Measurements from ENCODE around the gene CFI.

CFI gene

GRCh38 chr4:109801895-109802319 lies at the start of gene CFI:
Gene CFI (minus strand): TSS chr4:109801999. CDS start chr4:109801971, 28 bp downstream.
- no peak for DNase-seq

DNA sequence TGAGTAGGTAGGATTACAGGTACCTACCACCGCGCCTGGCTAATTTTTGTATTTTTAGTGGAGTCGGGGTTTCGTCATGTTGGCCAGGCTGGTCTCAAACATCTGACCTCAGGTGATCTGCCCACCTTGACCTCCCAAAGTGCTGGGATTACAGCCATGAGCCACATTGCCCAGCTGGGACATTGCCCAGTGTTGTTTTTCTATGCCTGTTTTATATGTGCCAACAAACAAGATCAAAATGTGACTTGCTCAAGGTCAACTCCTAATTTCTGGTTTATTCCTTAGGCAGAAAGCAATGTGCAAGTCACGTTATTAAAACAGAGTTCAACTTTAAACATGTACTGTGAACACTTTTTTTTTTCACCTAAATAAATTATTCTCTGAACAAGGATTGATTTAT lies 48.8 kb upstream of the CFI start:
- no peak for DNase-seq

GRCh38 chr4:109848501-109848900 lies 46.7 kb upstream of the CFI start:
- DNase-seq = no peak

DNA sequence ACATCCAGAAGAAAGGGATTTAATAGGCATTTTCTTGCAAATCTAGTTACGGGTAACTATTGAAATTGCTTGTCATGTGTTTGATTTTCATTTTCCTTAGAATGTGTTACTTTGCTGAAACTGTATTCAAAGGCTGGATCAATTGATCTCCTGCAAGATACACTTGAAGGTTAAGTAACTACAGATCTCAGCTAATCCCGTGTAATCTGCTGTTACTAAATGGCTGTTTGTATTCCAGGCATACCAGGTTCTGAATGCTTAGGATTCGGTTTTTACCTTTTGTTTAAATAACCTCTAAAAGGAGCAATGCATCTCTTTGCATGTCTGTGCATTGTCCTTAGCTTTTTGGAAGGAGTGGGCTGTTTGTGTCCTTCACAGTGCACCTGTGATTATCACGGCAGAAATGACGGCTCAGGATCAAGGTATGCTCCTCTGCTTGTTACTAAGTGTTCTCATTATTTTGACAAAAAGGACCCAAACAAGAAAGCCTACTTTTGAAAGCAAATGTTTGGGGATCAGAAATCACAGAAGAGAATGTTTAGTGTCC lies 46.2 kb upstream of the CFI start, which contains the start of gene LRIT3:
Gene LRIT3 (plus strand): TSS at position 212 of the 547 bp plus-strand sequence. CDS start 95 bp downstream, at position 307.
- DNase-seq = no peak

- DNase-seq = no peak
Observed at GRCh38 chr4:109846395-109847098, 44.7 kb upstream of the CFI start.

DNA sequence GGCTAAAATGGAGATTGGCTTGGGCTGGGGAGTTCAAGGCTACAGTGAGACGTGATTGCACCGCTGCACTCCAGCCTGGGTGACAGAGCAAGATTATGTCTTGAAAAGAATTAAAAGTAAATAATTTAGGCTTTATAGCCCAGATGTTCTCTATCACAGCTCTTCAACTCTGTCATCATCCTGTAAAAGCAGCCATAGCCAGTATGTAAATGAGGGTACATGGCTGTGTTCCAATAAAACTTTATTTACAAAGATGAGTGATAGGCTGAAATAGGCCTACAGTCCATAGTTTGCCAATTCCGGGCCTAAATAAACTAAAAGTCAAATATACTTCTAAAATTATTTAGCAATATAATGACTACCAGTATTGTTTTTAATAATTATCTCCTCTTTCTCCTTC lies 35.2 kb upstream of the CFI start:
- DNase-seq = no peak

- no peak for DNase-seq
Observed at GRCh38 chr4:109833756-109834155, 32.0 kb upstream of the CFI start.

DNA sequence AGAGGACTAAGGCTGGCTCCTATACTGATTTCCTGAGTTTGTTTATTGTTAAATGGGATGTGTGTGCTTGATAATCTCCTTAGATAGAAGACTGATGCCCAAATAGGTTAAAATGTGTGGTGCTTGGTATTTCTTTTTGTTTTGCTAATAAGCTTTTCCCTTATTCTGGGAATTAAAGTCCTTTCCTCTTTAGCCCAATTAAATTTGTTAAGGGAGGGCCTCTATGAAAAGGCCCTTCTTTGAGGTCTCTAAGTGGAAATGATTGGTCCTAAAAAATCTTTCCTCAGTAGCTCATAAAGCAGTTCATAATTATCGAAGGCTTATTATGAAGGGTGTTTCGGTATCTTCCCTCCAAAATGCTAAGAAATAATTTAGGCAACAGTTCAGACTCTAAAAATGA lies 25.9 kb upstream of the CFI start, which contains the start of gene RRH:
Gene RRH (plus strand): TSS at position 301 of the 400 bp plus-strand sequence. CDS start 56 bp downstream, at position 357.
- DNase-seq = no peak

DNA sequence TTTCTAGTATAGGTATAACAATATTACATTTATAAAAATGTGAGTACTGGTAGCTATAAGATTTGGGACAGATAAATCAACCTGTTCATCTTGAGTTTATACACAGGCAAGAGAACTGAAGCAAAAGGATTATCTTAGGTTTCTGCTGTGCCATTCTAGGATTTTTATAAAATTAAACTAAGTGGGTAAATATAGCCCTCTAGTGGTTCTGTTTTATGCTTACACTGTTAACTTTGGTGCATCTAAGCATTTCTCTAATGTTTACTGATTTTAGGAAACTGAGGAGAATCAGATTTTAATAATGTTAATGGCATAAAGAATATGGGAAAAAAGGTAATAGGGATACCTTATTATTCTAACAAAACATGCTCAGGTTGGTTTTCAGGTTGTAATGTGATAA lies 24.9 kb upstream of the CFI start:
- no peak for DNase-seq

DNA sequence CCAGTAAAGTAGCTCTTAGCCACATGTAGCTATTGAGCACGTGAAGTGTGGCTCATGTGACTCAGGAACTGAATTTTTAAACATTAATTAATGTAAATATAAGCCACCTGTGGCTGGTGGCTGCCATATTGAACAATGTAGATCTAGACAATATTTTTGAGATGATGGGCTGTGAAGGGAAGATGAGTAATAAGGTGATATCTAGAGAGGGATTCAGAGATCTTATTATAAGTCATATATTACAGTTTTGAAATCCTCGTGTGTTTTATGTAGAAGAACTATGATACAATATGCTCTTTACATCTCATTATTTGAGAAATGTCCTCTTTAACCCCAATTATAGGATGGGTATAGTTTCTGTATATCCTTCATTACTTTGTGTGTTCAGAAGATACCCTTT lies 19.4 kb upstream of the CFI start:
- DNase-seq = no peak

- DNase-seq = no peak
Observed at GRCh38 chr4:109820563-109820962, 18.8 kb upstream of the CFI start.

DNA sequence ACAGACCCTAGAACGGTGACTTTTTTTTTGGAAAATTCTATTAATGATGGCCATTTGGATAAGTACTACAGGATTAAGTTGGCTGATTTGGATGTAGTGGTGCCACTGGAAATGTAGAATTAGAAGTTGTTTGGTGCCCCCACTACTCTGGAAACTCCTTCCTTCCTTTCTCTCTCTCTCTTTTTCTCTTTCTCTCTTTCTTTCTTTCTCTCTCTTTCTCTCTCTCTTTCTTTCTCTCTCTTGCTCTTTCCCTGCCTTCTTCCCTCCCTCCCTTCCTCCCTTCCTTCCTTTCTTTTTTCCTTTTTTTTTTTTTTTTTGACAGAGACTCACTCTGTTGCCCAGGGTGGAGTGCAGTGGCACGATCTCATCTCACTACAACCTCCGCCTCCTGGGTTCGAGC lies 16.5 kb upstream of the CFI start:
- DNase-seq = no peak

DNA sequence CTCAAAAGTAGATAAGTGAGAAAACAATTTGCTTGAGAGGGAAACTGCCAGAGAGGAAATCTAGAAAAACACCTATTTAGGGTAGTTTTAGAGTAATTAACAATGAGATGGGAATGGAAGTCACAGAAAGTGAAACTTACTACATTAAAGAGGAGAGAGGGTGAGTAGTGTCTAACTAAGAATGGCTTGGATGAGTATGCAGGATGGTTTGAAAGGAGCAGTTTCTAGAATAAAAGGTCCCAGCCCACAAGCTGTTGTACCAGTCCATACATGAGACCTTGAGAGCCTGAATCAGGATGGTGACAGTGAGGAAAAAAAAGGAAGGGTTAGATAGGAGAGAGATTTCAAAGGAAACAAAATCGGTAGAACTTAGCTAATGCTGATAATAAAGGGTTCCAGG lies 15.1 kb upstream of the CFI start:
- DNase-seq = no peak

DNA sequence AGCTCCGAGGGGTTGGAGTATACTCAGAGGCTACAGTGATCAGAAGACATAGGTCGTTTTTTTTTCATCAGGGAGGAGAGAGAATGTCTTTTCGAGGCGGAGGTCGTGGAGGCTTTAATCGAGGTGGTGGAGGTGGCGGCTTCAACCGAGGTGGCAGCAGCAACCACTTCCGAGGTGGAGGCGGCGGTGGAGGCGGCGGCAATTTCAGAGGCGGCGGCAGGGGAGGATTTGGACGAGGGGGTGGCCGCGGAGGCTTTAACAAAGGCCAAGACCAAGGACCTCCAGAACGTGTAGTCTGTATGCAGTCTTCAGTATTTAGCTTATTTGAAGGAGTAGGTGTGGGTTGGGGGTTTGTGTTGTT lies 14.3 kb upstream of the CFI start:
- DNase-seq = no peak

DNA sequence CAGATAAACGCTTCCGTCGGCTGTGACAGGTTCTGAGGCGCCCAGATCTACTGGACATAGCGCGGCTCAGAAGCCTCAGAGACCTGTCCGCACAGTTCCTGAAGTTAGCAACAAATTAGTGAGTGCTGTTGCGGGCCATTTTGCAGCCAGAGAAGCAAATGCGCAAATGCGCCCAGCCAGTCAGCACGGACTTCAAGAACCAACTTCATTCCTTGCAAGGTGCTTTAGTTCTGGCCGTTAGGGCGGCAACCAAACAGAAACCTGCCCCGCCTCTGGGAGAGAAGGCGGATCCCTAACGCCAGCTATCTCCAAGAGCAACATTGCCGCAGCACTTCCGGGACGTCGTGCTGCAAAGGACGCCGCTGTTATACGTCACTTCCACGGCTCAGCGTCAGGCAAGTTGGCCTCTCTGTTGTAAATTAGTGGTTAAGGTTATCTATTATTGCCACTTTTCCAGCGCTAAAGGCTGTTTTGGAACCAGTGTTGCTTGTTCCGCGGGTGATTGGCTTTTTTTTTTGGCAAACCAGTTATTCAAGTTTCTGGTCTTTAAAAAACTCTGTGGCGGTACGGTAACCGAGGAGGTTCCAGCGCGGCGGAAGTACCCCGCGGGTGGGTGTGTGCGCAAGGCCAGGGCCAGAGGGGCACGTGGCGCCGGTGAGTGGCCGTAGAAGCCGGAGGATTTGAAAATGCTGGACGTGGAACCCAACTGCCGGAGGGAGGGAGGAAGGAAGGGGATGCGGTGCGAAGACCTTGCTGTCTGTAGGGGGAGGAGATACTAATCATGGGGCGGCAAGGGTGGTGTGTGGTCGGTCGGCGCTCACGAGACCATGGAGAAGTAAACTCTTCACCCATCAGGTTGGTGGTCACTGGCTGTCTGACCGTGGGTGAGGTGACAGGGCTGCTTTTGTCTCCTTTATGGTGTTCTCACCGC lies 13.6 kb upstream of the CFI start, which contains the start of gene GAR1:
Gene GAR1 (plus strand): TSS at position 612 of the 931 bp plus-strand sequence. CDS start 403 bp downstream, outside the sequence.
- DNase-seq = peak; percentile 80

- no peak for DNase-seq
Observed at GRCh38 chr4:109811707-109812106, 9.9 kb upstream of the CFI start.

DNA sequence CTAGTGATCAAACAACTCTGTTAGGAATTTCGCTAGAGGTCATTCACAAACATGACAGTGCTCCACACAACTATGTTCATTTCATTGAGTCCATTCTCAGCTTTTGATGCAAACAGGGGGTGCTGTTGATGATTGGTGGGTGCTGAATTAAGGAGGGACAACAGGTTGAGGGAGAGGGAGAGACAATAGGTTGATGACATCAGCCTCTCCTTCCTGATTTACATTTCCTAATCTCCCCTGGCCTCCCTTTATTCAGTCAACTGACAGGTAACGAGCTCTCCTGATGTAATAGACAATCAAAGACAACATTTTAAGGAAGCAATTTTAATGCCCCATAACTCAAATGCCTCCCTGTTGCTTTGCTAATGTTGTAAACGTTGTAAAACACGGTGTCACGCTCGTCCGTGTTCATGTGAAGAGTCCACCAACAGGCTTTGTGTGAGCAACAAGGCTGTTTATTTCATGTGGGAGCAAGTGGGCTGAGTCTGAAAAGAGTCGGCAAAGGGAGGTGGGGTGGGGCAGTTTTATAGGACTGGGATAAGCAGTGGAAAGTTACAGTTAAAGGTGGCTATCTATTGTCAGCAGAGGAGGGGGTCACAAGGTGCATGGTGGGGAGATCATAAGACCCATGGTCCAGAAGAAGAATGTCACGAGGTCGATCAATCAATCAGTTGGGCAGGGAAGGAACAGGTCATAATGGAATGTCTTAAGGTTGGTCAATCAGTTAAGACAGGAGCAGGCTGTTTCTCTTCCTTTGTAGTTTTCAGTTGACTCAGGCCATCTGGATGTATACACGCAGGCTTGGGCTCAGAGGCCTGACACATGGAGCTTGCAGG lies 9.0 kb upstream of the CFI start:
- DNase-seq = no peak

DNA sequence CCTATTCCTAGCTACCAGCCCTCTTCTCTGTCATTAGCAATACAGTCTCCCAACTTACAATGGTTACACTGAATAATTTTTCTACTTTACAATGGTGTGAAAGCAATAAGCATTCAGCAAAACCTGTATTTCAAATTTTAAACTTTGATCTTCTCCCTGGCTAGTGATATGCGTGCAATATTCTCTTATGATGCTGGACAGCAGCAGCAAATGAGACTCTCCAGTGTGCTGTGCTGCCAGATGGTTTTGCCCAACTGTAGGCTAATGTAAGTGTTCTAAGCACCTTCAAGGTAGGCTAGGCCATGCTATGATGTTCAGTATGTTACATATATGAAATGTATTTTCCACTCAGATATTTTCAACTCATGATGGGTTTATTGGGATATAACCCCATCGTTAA lies 7.9 kb upstream of the CFI start:
- DNase-seq = no peak

DNA sequence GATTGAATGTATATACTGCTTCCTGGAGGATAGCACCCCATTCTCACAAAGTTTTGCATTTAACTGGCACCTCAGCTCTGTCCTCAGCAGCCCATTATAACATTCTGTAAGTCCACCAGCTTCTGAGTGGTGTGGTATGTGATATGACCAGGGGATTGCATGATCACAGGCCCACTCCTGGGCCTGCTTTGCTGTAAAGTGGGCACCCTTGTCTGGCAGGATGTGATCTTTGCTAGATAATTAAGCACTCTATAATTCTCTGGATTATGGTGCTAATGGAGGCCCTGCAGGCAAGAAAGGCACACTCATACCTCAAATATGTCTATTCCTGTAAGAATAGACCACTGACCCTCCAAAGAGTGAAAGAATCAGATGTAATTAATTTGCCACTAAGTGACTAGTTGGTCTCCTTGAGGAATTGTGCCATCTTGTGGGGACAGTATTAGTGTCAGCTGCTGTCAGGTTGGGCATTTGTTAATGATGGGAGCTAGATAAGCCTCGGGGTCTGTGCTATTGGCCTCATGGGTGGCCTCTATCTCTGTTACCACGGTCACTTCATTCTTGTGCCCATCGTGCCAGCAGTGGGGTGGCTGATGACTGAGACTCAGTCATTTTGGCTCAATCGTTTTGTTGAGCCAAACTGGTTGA lies 2.2 kb upstream of the CFI start:
- no peak for DNase-seq

- DNase-seq = no peak
Observed at GRCh38 chr4:109801099-109801789, 555 bp downstream of the CFI start.

DNA sequence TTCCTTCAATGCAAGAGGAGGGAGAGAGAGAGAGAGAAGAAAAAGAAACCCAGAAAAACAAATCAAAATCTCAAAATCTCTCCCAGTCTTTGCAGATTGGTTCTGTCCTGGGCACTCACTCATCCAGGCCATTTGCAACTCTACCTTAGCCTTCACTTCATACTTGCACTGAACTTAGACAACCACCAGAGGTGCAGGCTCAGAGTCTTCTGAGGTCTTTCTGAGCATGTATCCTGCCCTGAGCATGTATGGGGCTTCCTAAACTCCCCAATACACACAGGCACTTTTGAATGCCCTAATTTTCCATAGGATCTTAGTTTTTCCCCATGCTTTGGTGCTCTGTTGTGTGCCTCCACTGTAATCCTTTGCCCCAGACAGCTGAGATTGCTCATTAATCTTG lies 2.9 kb downstream of the CFI start:
- DNase-seq = no peak

Data from DMS79 (cell line).